SHP77 (cell line): Measurements from ENCODE around the gene HCN2.
A peak's percentile ranks its signal among the peaks of the same experiment; 100 is the strongest.

ENCODE experiments used
- DNase-seq, 2 experiments: peaks; one replicate each; lab custom pipeline; 2025; lab: John Stamatoyannopoulos, UW

HCN2 gene

GRCh38 chr19:571566-571974 is 18.1 kb upstream of the HCN2 start:
- no peak for DNase-seq

GRCh38 chr19:572140-572742 is 17.4 kb upstream of the HCN2 start, which contains the start of gene BSG:
TSS of gene BSG (plus strand) at chr19:572596. CDS start at chr19:572635, 39 bp downstream.
- peak; percentile 93 to 97 for DNase-seq

- peak; percentile 32 to 52 for DNase-seq
Measured at GRCh38 chr19:572743-573518, 16.8 kb upstream of the HCN2 start.

GRCh38 chr19:573519-573825 is 16.2 kb upstream of the HCN2 start:
- no peak for DNase-seq

- DNase-seq, result no peak
Measured at GRCh38 chr19:574658-575526, 14.8 kb upstream of the HCN2 start.

GRCh38 chr19:575527-576506 is 13.9 kb upstream of the HCN2 start:
- DNase-seq, result no peak

GRCh38 chr19:576768-577438 is 12.8 kb upstream of the HCN2 start:
- no peak for DNase-seq

- DNase-seq, result no peak
Measured at GRCh38 chr19:577439-578392, 12.0 kb upstream of the HCN2 start.

- no peak for DNase-seq
Measured at GRCh38 chr19:579111-579841, 10.4 kb upstream of the HCN2 start.

- no peak for DNase-seq
Measured at GRCh38 chr19:579842-580155, 9.9 kb upstream of the HCN2 start.

- DNase-seq, result no peak
Measured at GRCh38 chr19:580274-580835, 9.3 kb upstream of the HCN2 start.

GRCh38 chr19:581399-582111 is 8.1 kb upstream of the HCN2 start:
- no peak for DNase-seq

GRCh38 chr19:582497-583197 is 7.0 kb upstream of the HCN2 start:
- DNase-seq, result no peak

GRCh38 chr19:583198-583967 is 6.3 kb upstream of the HCN2 start:
- no peak for DNase-seq

GRCh38 chr19:583968-584239 is 5.8 kb upstream of the HCN2 start:
- DNase-seq, result no peak

GRCh38 chr19:584240-585001 is 5.3 kb upstream of the HCN2 start:
- peak; percentile 37 to 62 for DNase-seq
